ENCODE results near the gene ST3GAL5.

GRCh38 chr2:85929096-85930050 is 40.6 kb upstream of the ST3GAL5 start:
- TF ChIP-seq CTCF (IDR thresholded peaks at IDR 0.05) (no peak), POLR2AphosphoS5 (IDR thresholded peaks at IDR 0.05) (no peak), POLR2A (IDR thresholded peaks at IDR 0.05) (no peak)

Data from prostate gland (tissue), 2 donors.